ENCODE data around the gene RGS3.

The RGS3 gene

DNA sequence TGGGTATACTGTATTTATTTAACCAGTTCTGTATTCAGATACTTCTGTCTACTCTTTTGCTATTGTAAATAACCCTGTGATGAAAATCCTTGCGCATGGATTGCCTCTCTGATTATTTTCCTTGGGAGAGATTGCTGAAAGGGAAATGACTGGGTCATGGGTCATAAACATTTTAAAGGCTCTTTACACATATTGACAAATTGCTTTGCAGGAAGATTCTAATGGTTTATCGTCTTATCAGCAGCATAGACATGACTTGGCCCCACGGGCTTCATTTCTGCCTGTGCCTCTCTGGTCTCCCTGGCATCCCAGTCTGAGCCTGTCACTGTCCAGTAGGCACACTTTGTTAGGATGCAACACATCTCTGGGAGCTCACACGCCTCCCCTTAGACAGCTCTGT is 52.3 kb downstream of the RGS3 start:
- Histone ChIP-seq H3K4me1 (no peaks in the 10 kb centered on the region), H3K36me3 (replicated peaks) (no peaks in the 10 kb centered on the region), H3K9me3 (no peaks in the 10 kb centered on the region), H3K4me3 (no peak overlapping the region), H3K27me3 (ENCODE audit: low read depth) (0 out of 2 replicates have a peak, but pooled peaks cover 3% of the 10 kb centered on the region)
- DNase-seq (ENCODE audit: low spot score in 2 of 2) = no peak
- in situ Hi-C loops (cut with MboI; ENCODE audit: low sequenced_read_pairs) = no loop called here

- no peak for DNase-seq (ENCODE audit: low spot score in 2 of 2)
- Histone ChIP-seq H3K4me1 (peaks cover 7% of the 10 kb centered on the region), H3K9me3 (no peaks in the 10 kb centered on the region), H3K4me3 (no peak overlapping the region), H3K36me3 (replicated peaks) (no peaks in the 10 kb centered on the region), H3K27me3 (ENCODE audit: low read depth) (0 out of 2 replicates have a peak, but pooled peaks cover 4% of the 10 kb centered on the region)
- in situ Hi-C loops (cut with MboI; ENCODE audit: low sequenced_read_pairs) = no loop called here
Observed at GRCh38 chr9:113516840-113517577, 53.5 kb downstream of the RGS3 start.

- no peaks in the 10 kb centered on the region for H3K9me3 ChIP-seq
- in situ Hi-C loops (cut with MboI; ENCODE audit: low sequenced_read_pairs) = no loop called here
- no peak overlapping the region for H3K4me3 ChIP-seq
- no peaks in the 10 kb centered on the region for H3K36me3 ChIP-seq (replicated peaks)
- peaks cover 14% of the 10 kb centered on the region for H3K4me1 ChIP-seq
- peaks cover 24% of the 10 kb centered on the region for H3K27me3 ChIP-seq (ENCODE audit: low read depth)
- DNase-seq (ENCODE audit: low spot score in 2 of 2) = no peak
Observed at GRCh38 chr9:113519426-113520108, 56.0 kb downstream of the RGS3 start.

GRCh38 chr9:113520109-113520642 is 56.6 kb downstream of the RGS3 start:
- Histone ChIP-seq H3K4me1 (peaks cover 14% of the 10 kb centered on the region), H3K4me3 (no peak overlapping the region)
- in situ Hi-C loops (cut with MboI; ENCODE audit: low sequenced_read_pairs) = no loop called here

DNA sequence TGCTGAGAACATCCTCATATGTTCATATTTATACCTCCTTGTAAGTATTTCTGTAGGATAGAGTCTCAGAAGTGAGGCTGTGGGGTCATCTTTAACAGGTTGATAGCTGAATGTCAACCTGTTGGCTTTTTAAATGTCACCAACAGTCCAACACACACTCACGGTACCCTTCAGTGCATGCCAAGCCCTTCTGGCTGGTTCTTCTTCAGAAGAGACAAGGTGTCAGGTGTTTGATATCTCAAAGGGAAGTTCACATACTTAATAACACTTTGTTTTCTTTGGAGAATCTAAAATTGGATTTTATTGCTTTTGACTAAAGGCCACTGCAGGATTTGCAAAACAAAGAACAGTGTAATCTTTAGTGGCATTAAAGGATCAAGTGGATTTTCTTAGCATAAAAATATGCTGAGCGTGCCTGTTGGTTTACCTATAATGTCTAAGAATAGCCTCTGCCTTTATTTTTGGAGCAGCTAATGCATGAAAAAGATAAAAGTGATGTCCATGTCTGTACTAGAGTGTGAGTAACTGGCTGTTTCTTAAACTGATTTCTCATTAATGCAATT is 58.2 kb downstream of the RGS3 start:
- no peaks in the 10 kb centered on the region for H3K9me3 ChIP-seq
- peak in 1 of 2 experiments; percentile 67 for DNase-seq (ENCODE audit: low spot score in 2 of 2)
- peaks cover 30% of the 10 kb centered on the region for H3K27me3 ChIP-seq (ENCODE audit: low read depth)
- in situ Hi-C loops (cut with MboI; ENCODE audit: low sequenced_read_pairs) = no loop called here
- H3K4me3 ChIP-seq = no peak overlapping the region
- peaks cover 14% of the 10 kb centered on the region for H3K4me1 ChIP-seq
- no peaks in the 10 kb centered on the region for H3K36me3 ChIP-seq (replicated peaks)

More at GRCh38 chr9:113520109-113520642, 56.6 kb downstream of the RGS3 start:
- Histone ChIP-seq H3K36me3 (replicated peaks) (no peaks in the 10 kb centered on the region), H3K9me3 (no peaks in the 10 kb centered on the region), H3K27me3 (ENCODE audit: low read depth) (peaks cover 26% of the 10 kb centered on the region)
- no peak for DNase-seq (ENCODE audit: low spot score in 2 of 2)

- Histone ChIP-seq H3K4me3 (no peak overlapping the region), H3K9me3 (no peaks in the 10 kb centered on the region), H3K27me3 (ENCODE audit: low read depth) (peaks cover 30% of the 10 kb centered on the region), H3K36me3 (replicated peaks) (no peaks in the 10 kb centered on the region), H3K4me1 (peaks cover 14% of the 10 kb centered on the region)
- in situ Hi-C loops (cut with MboI; ENCODE audit: low sequenced_read_pairs) = no loop called here
- DNase-seq (ENCODE audit: low spot score in 2 of 2) = no peak
Observed at GRCh38 chr9:113522419-113522818, 58.9 kb downstream of the RGS3 start.

GRCh38 chr9:113522858-113523257 is 59.3 kb downstream of the RGS3 start:
- Histone ChIP-seq H3K27me3 (ENCODE audit: low read depth) (peaks cover 30% of the 10 kb centered on the region), H3K36me3 (replicated peaks) (no peaks in the 10 kb centered on the region), H3K4me1 (peaks cover 14% of the 10 kb centered on the region), H3K4me3 (no peak overlapping the region), H3K9me3 (no peaks in the 10 kb centered on the region)
- in situ Hi-C loops (cut with MboI; ENCODE audit: low sequenced_read_pairs) = no loop called here
- DNase-seq (ENCODE audit: low spot score in 2 of 2) = no peak

DNA sequence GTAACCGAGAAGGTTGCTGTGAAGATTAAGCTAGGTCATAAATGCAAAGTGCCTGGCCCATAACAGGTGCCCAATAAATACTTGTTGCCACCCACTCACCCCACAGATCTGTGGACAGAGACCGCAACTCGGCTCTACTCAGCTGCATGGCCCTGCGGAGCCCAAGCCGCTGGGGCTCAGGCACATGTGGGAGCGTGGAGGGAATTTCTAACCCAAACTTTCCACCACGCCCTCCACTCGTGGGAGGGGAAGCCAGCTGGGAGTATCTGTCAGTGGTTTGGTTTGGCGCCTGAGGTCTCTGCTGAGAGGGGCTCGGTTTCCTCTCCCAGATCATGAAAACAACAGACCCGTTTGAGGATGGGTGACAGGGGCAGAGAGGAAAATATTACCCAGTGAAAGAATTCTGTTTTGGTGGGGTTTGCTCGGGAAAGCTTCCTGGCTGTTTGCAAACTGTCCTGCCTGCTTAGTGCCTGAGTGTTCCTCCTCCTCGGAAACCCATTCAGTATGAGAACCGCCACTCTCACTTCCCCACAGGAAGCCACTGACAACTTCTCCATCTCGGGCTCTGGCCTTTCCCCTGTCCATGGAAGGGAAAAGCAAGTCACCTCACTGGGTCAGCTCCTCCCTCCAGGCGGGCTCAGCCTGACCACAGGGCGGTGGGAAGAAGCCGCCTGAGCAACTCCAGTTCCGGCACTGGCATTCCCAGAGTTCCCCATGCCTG is 60.1 kb downstream of the RGS3 start:
- DNase-seq (ENCODE audit: low spot score in 2 of 2) = no peak
- Histone ChIP-seq H3K4me3 (no peak overlapping the region), H3K27me3 (ENCODE audit: low read depth) (peaks cover 30% of the 10 kb centered on the region), H3K9me3 (no peaks in the 10 kb centered on the region), H3K4me1 (peaks cover 14% of the 10 kb centered on the region), H3K36me3 (replicated peaks) (no peaks in the 10 kb centered on the region)
- in situ Hi-C loops (cut with MboI; ENCODE audit: low sequenced_read_pairs) = no loop called here

- DNase-seq (ENCODE audit: low spot score in 2 of 2) = no peak
- no peak overlapping the region for H3K4me3 ChIP-seq
- peaks cover 14% of the 10 kb centered on the region for H3K4me1 ChIP-seq
- H3K9me3 ChIP-seq = no peaks in the 10 kb centered on the region
- in situ Hi-C loops (cut with MboI; ENCODE audit: low sequenced_read_pairs) = no loop called here
- H3K27me3 ChIP-seq (ENCODE audit: low read depth) = peaks cover 34% of the 10 kb centered on the region
- H3K36me3 ChIP-seq (replicated peaks) = no peaks in the 10 kb centered on the region
Observed at GRCh38 chr9:113524468-113524867, 60.9 kb downstream of the RGS3 start.

- H3K4me3 ChIP-seq = no peak overlapping the region
- in situ Hi-C loops (cut with MboI; ENCODE audit: low sequenced_read_pairs) = no loop called here
- peaks cover 34% of the 10 kb centered on the region for H3K27me3 ChIP-seq (ENCODE audit: low read depth)
- H3K9me3 ChIP-seq = no peaks in the 10 kb centered on the region
- H3K4me1 ChIP-seq = peaks cover 14% of the 10 kb centered on the region
- no peaks in the 10 kb centered on the region for H3K36me3 ChIP-seq (replicated peaks)
- no peak for DNase-seq (ENCODE audit: low spot score in 2 of 2)
Observed at GRCh38 chr9:113525205-113525604, 61.7 kb downstream of the RGS3 start.

DNA sequence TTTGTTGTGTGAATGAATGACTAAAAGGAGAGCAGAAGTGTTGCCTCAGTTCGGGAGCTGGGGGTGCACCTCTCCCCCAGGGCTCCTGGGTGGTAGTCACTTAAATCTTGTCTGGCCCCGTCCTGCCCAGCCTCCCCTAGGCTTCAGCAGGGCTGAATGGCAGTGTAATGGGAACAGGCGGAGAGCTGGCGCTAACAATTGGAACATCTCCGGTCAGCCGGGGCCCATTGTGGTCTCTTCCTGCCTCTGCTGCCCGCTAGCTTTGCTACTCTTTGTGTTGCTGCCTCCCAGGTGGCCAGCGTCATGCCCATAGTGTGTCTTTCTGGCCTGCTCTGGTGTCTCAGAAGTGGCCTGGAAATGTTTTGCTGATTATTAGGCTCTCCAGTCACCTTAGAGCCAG is 62.3 kb downstream of the RGS3 start:
- DNase-seq (ENCODE audit: low spot score in 2 of 2) = no peak
- in situ Hi-C loops (cut with MboI; ENCODE audit: low sequenced_read_pairs) = no loop called here

DNA sequence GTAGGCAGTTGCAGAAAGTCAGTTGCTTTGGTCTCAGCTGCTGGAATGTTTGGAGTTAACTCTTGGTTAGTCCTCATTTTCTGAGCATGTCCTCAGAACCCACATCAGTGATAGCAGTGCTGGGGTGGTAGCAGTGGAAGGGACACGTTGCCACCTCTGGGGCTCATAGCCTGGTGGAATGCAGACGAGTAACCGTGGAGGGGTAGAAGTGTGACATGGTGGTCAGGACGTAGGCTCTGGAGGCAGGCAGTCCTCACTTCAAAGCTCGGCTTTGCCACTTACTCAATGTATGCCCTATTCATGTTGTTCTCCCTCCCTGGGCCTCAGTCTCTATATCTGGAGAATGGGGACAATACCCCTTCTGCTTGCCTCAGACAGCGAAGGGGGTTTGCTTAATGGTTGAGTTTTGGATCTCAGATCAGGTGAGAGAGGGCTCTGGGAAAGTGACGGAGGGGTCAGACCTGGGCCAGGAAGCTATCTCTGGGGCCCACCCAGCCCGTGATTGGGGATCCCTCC is 62.8 kb downstream of the RGS3 start:
- Histone ChIP-seq H3K36me3 (replicated peaks) (no peaks in the 10 kb centered on the region), H3K4me1 (peaks cover 14% of the 10 kb centered on the region), H3K27me3 (ENCODE audit: low read depth) (peaks cover 30% of the 10 kb centered on the region), H3K4me3 (no peak overlapping the region), H3K9me3 (no peaks in the 10 kb centered on the region)
- in situ Hi-C loops (cut with MboI; ENCODE audit: low sequenced_read_pairs) = no loop called here
- DNase-seq (ENCODE audit: low spot score in 2 of 2) = no peak

More for the DNA sequence above, 62.3 kb downstream of the RGS3 start:
- Histone ChIP-seq H3K27me3 (ENCODE audit: low read depth) (peaks cover 31% of the 10 kb centered on the region), H3K4me3 (no peak overlapping the region), H3K36me3 (replicated peaks) (no peaks in the 10 kb centered on the region), H3K4me1 (peaks cover 14% of the 10 kb centered on the region), H3K9me3 (no peaks in the 10 kb centered on the region)

GRCh38 chr9:113526841-113527240 is 63.3 kb downstream of the RGS3 start:
- no peak overlapping the region for H3K4me3 ChIP-seq
- no peak for DNase-seq (ENCODE audit: low spot score in 2 of 2)
- no peaks in the 10 kb centered on the region for H3K36me3 ChIP-seq (replicated peaks)
- H3K4me1 ChIP-seq = peaks cover 9% of the 10 kb centered on the region
- in situ Hi-C loops (cut with MboI; ENCODE audit: low sequenced_read_pairs) = no loop called here
- no peaks in the 10 kb centered on the region for H3K9me3 ChIP-seq
- H3K27me3 ChIP-seq (ENCODE audit: low read depth) = peaks cover 30% of the 10 kb centered on the region

Data from HAP-1 (cell line).